OCI-LY1 (cell line): Measurements from ENCODE around the gene CELSR1.

Experiments used
- CTCF ChIP-seq: fragments of 200-600 bp; sonication (generic), shearing (Covaris generic); IDR thresholded peaks from 2 replicates; pipeline ENCODE4 v1.5.1; 2017; ENCODE audit warnings: mild to moderate bottlenecking, antibody characterized with exemption, low read length, moderate library complexity, mixed read lengths
- EZH2 ChIP-seq: fragments of 200-600 bp; sonication (generic), shearing (Covaris generic); IDR thresholded peaks from 2 replicates; pipeline ENCODE4 v1.8.0; 2017; ENCODE audit warnings: borderline replicate concordance, mixed run types, mild to moderate bottlenecking, antibody characterized with exemption, low read length, moderate library complexity, mixed read lengths

- TF ChIP-seq CTCF (no peak), EZH2 (no peak)
Measured at GRCh38 chr22:46322711-46323110, 214.7 kb downstream of the CELSR1 start.
